DMS153 (cell line): ENCODE data around the gene CAND2.

ENCODE experiments used
- DNase-seq: peaks from one replicate; lab custom pipeline; 2025; lab: John Stamatoyannopoulos, UW

The CAND2 gene

GRCh38 chr3:12807601-12808359 is 11.3 kb downstream of the CAND2 start:
- no peak for DNase-seq

GRCh38 chr3:12808587-12808986 is 12.1 kb downstream of the CAND2 start:
- no peak for DNase-seq

- DNase-seq, result no peak
Measured at GRCh38 chr3:12809001-12809400, 12.5 kb downstream of the CAND2 start.

- DNase-seq, result no peak
Measured at GRCh38 chr3:12809435-12809834, 13.0 kb downstream of the CAND2 start.

- DNase-seq, result peak; percentile 5
Measured at GRCh38 chr3:12810013-12810780, 13.7 kb downstream of the CAND2 start.

- DNase-seq, result no peak
Measured at GRCh38 chr3:12810961-12811360, 14.5 kb downstream of the CAND2 start.

GRCh38 chr3:12812812-12813211 is 16.3 kb downstream of the CAND2 start:
- DNase-seq, result no peak

GRCh38 chr3:12813967-12814366 is 17.5 kb downstream of the CAND2 start:
- no peak for DNase-seq

- DNase-seq, result no peak
Measured at GRCh38 chr3:12815078-12815477, 18.6 kb downstream of the CAND2 start.

GRCh38 chr3:12815719-12816118 is 19.2 kb downstream of the CAND2 start:
- DNase-seq, result no peak

GRCh38 chr3:12816521-12817342 is 20.3 kb downstream of the CAND2 start:
- no peak for DNase-seq

- DNase-seq, result no peak
Measured at GRCh38 chr3:12817343-12817710, 20.8 kb downstream of the CAND2 start.

- no peak for DNase-seq
Measured at GRCh38 chr3:12818273-12818672, 21.8 kb downstream of the CAND2 start.

GRCh38 chr3:12818773-12819172 is 22.3 kb downstream of the CAND2 start:
- DNase-seq, result no peak

GRCh38 chr3:12822725-12823373 is 26.4 kb downstream of the CAND2 start:
- no peak for DNase-seq

- no peak for DNase-seq
Measured at GRCh38 chr3:12824299-12824698, 27.8 kb downstream of the CAND2 start.

- DNase-seq, result no peak
Measured at GRCh38 chr3:12825156-12825555, 28.7 kb downstream of the CAND2 start.

- no peak for DNase-seq
Measured at GRCh38 chr3:12828751-12829150, 32.3 kb downstream of the CAND2 start.

GRCh38 chr3:12829404-12829803 is 32.9 kb downstream of the CAND2 start:
- DNase-seq, result no peak

GRCh38 chr3:12829886-12830784 is 33.7 kb downstream of the CAND2 start:
- DNase-seq, result no peak

- no peak for DNase-seq
Measured at GRCh38 chr3:12830785-12831156, 34.3 kb downstream of the CAND2 start.
